Fibroblast of lung (primary cell): ENCODE data around the gene TAX1BP1. TPM values are rescaled to one million over a fixed set of nuclear protein-coding genes. Genes with fewer than 3 reads are reported as not detected.

Experiments used
- DNase-seq, 2 donors: peaks; one replicate each; pipeline versions ENCODE4 v3.0.0 to v3.0.0-alpha.2; 2010; ENCODE audit warnings: low read depth in 2 of 2
- H2AFZ ChIP-seq: 2 replicates; pipeline ENCODE4 v1.5.1; 2012; ENCODE audit warnings: low read length, control low read depth, inconsistent platforms
- H3K27ac ChIP-seq: 2 replicates; pipeline ENCODE4 v1.5.1; 2011; ENCODE audit warnings: low read length, control low read depth; ENCODE audit not compliant: insufficient read depth
- H3K27me3 ChIP-seq: 2 replicates; pipeline ENCODE4 v1.5.1; 2011; ENCODE audit warnings: mild to moderate bottlenecking, low read length; ENCODE audit not compliant: control insufficient read depth, insufficient read depth
- H3K36me3 ChIP-seq: 2 replicates; pipeline ENCODE4 v1.5.1; 2011; ENCODE audit warnings: low read length; ENCODE audit not compliant: control insufficient read depth, insufficient read depth
- H3K4me1 ChIP-seq: 2 replicates; pipeline ENCODE4 v1.5.1; 2011; ENCODE audit warnings: low read length; ENCODE audit not compliant: control insufficient read depth, insufficient read depth; ENCODE audit errors: extremely low read depth
- H3K4me2 ChIP-seq: 2 replicates; pipeline ENCODE4 v1.5.1; 2011; ENCODE audit warnings: low read length, control low read depth; ENCODE audit not compliant: insufficient read depth; ENCODE audit errors: extremely low read depth
- H3K4me3 ChIP-seq, 4 experiments: fragments of 200-600 bp in 1 of 4; sonication (generic) in 1 of 4; replicated peaks in 1 of 4; 2 replicates each; pipeline ENCODE4 v1.5.1; 2011 to 2016; ENCODE audit warnings: low read length in 4 of 4, low read depth in 3 of 4, mild to moderate bottlenecking in 3 of 4, control low read depth in 2 of 4, inconsistent platforms in 1 of 4, mixed read lengths in 1 of 4; ENCODE audit not compliant: insufficient read depth in 1 of 4; ENCODE audit errors: control extremely low read depth in 1 of 4
- H3K79me2 ChIP-seq: 2 replicates; pipeline ENCODE4 v1.5.1; 2012; ENCODE audit warnings: mild to moderate bottlenecking, low read length, inconsistent platforms; ENCODE audit not compliant: control insufficient read depth, insufficient read depth
- H3K9ac ChIP-seq: 2 replicates; pipeline ENCODE4 v1.5.1; 2011; ENCODE audit warnings: mild to moderate bottlenecking, low read length, control low read depth; ENCODE audit not compliant: insufficient read depth
- H3K9me3 ChIP-seq: 2 replicates; pipeline ENCODE4 v1.5.1; 2012; ENCODE audit warnings: low read depth, low read length; ENCODE audit not compliant: control insufficient read depth, insufficient read depth
- H4K20me1 ChIP-seq: 2 replicates; pipeline ENCODE4 v1.5.1; 2011; ENCODE audit warnings: low read length; ENCODE audit not compliant: control insufficient read depth, insufficient read depth; ENCODE audit errors: extremely low read depth
- EZH2 ChIP-seq: IDR thresholded peaks from 2 replicates; pipeline ENCODE4 v1.5.1; 2012; ENCODE audit warnings: low read length, control low read depth, mild to moderate bottlenecking; ENCODE audit errors: missing control alignments
- polyA plus RNA-seq, 2 donors: library from polyadenylated mRNA; depleted of rRNA in 1 of 2; stranded (reverse) in 1 of 2; unstranded in 1 of 2; fragments of >200 nt; gene quantifications; 2 replicates each; pipeline ENCODE4 v1.2.1, GENCODE V29; 2011 to 2012; ENCODE audit warnings: missing spikeins in 1 of 2
- total RNA-seq: library from RNA; depleted of rRNA; stranded (reverse); fragments of >200 nt; gene quantifications from 2 replicates; pipeline ENCODE4 v1.2.1, GENCODE V29; 2014
- TF ChIP-seq, protein P1 (sequence below), 2 donors: IDR thresholded peaks in 1 of 2; conservative IDR thresholded peaks in 1 of 2; 1 replicate in 1 of 2; 2 replicates in 1 of 2; pipeline ENCODE4 v1.5.1; 2011 to 2012; ENCODE audit warnings: low read length in 2 of 2, control low read depth in 1 of 2, inconsistent platforms in 1 of 2, low read depth in 1 of 2, mild to moderate bottlenecking in 1 of 2

Gene TAX1BP1
- total and polyA plus RNA-seq, 2 donors (not counting 1 experiment from before 2014, with no cell fraction given), result 98.6 to 111 TPM

DNA sequence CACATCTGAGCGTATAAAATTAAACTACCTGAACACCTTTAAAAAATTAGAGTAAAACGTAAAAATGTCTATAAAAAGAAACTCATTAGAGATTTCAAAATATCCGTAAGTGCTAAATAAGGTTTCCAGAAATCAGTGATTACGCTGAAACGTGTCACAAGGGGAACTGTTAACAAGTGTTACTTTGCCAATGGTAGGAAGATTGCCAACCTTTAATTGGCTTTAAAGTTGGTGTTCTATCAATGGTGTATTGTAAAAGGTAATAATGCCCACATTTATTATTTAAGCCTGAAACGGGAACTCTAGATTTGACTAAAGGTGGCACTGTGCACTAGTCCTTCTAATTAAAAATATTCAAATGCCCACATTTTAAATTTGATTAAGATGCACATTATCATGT lies 39.5 kb upstream of the TAX1BP1 start:
- Histone ChIP-seq H3K4me3 (no peak overlapping the region), H3K4me1 (peaks cover 2% of the 10 kb centered on the region), H3K36me3 (no peaks in the 10 kb centered on the region), H3K79me2 (no peaks in the 10 kb centered on the region), H3K9me3 (no peaks in the 10 kb centered on the region), H3K9ac (no peak overlapping the region), H3K4me2 (no peak overlapping the region), H3K27ac (no peak overlapping the region), H2AFZ (no peak overlapping the region), H3K27me3 (no peaks in the 10 kb centered on the region), H4K20me1 (no peaks in the 10 kb centered on the region)
- TF ChIP-seq, protein P1, sequence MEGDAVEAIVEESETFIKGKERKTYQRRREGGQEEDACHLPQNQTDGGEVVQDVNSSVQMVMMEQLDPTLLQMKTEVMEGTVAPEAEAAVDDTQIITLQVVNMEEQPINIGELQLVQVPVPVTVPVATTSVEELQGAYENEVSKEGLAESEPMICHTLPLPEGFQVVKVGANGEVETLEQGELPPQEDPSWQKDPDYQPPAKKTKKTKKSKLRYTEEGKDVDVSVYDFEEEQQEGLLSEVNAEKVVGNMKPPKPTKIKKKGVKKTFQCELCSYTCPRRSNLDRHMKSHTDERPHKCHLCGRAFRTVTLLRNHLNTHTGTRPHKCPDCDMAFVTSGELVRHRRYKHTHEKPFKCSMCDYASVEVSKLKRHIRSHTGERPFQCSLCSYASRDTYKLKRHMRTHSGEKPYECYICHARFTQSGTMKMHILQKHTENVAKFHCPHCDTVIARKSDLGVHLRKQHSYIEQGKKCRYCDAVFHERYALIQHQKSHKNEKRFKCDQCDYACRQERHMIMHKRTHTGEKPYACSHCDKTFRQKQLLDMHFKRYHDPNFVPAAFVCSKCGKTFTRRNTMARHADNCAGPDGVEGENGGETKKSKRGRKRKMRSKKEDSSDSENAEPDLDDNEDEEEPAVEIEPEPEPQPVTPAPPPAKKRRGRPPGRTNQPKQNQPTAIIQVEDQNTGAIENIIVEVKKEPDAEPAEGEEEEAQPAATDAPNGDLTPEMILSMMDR (conservative IDR thresholded peaks at IDR 0.05 in 1 of 2, IDR thresholded peaks at IDR 0.05 in 1 of 2; ENCODE audit: low read depth in 1 of 2, low read length in 2 of 2), result no peak
- TF ChIP-seq EZH2, result no peak
- no peak for DNase-seq

DNA sequence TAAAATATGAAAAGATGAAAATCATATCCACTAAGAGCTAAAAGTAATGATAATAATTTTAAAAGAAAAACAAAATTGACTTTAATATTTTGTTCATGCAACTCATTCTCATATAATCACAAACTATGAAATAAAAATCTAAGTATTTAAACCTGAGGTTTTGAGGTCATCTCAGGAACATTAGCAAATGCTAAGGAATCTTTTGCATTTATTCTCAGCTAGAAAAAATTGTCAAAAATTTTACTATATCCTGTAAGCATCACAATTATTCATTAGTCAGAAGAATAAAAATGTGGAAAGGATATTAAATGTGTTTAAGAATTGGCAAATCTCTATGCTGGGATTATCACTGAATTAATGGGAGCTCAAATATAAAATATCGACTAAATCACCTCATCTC lies 36.8 kb upstream of the TAX1BP1 start:
- H3K27me3 ChIP-seq, result no peaks in the 10 kb centered on the region
- no peak overlapping the region for H3K4me3 ChIP-seq

DNA sequence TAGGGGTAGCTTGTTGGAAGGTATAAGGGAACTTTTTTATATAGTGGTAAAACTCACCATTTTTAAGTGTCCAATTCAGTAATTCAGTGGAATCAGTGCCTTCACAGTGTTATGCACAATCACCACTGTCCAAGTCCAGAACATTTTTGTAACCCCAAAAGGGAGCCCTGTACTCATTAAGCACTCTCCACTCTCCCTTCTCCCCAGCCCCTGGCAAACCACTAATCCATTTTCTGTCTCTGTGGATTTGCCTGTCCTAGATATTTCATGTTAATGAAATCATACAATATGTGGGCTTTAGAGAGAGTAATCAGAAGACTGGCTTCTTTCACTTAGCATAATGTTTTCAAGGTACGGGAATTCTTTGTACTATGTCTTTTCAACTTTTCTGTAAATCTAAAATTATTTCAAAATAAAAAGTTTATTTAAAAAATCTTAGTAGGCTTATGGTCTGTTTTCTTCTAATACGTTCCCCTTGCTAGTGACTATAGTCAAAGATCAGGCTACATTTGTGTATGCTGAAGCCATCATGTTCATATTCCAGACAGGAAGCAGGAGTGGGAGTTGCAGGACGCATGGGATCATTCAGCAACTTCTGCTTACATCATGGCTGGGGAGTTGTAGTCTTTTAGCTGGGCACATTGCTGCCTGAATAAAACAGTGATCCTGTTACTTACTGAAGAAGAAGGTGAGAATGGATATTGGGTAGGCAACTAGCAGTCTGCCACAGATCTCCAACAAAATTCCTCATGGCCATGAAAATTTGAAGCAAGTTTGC lies 35.4 kb upstream of the TAX1BP1 start:
- Histone ChIP-seq H3K4me1 (peaks cover 6% of the 10 kb centered on the region), H3K4me3 (no peak overlapping the region), H3K79me2 (no peaks in the 10 kb centered on the region), H3K9ac (no peak overlapping the region), H2AFZ (no peak overlapping the region), H3K9me3 (no peaks in the 10 kb centered on the region), H3K36me3 (no peaks in the 10 kb centered on the region), H4K20me1 (no peaks in the 10 kb centered on the region), H3K27me3 (no peaks in the 10 kb centered on the region), H3K27ac (no peak overlapping the region), H3K4me2 (no peak overlapping the region)
- DNase-seq, result no peak
- no peak for TF ChIP-seq EZH2
- TF ChIP-seq, protein P1 (conservative IDR thresholded peaks at IDR 0.05 in 1 of 2, IDR thresholded peaks at IDR 0.05 in 1 of 2; ENCODE audit: low read depth in 1 of 2, low read length in 2 of 2), result no peak

More for the DNA sequence above, 36.8 kb upstream of the TAX1BP1 start:
- TF ChIP-seq, protein P1 (conservative IDR thresholded peaks at IDR 0.05 in 1 of 2, IDR thresholded peaks at IDR 0.05 in 1 of 2; ENCODE audit: low read depth in 1 of 2, low read length in 2 of 2), result no peak
- TF ChIP-seq EZH2, result no peak
- Histone ChIP-seq H3K27ac (no peak overlapping the region), H4K20me1 (no peaks in the 10 kb centered on the region), H3K9ac (no peak overlapping the region), H3K4me2 (no peak overlapping the region), H3K4me1 (no peaks in the 10 kb centered on the region), H3K79me2 (no peaks in the 10 kb centered on the region), H2AFZ (no peak overlapping the region), H3K36me3 (no peaks in the 10 kb centered on the region), H3K9me3 (no peaks in the 10 kb centered on the region)
- DNase-seq, result no peak
